NK-92 treated with Interleukin-12 subunit alpha and Interleukin-12 subunit beta, amount 100 ng/mL, for 24 hours (cell line): ENCODE data around the gene ERO1B.

Experiments
- DNase-seq: peaks from one replicate; lab custom pipeline; 2025; lab: John Stamatoyannopoulos, UW

Gene ERO1B

DNA sequence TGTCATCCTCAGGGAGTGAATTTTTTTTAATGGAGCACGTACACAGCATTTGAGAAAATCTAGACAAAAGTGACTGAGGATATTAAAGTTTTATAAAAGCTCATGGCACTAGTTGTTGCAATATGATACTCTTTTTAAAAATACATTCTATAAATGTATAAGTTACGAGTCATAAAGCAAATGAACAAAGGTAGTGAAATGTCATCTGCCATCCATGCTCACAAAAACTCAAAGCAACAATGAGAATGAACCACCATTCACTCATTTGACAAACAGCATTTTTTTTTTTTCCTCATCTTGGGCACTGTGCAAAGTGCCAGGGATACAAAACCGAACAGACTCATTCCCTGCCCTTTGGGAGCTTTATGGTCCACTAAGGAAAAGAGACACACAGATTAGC lies 100.7 kb downstream of the ERO1B start:
- DNase-seq: no peak

DNA sequence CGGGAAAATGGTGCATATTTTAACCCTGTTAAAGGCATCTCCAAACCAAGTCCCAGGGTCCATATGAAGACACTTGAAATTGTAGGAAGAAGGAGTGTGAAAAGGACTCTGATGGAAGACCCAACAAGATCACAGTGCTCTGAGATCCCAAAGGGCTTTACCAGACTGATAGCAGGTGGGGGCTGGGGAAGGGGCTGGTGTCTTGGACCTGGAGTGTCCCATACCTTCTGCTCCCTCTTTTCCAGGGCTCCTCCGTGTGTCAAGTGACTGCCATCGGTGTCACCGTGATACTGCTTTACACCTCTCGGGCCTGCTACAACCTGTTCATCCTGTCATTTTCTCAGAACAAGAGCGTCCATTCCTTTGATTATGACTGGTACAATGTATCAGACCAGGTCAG lies 102.1 kb downstream of the ERO1B start:
- no peak for DNase-seq

- DNase-seq: no peak
These were observed 105.1 kb downstream of the ERO1B start for GRCh38 chr1:236176337-236177336.

DNA sequence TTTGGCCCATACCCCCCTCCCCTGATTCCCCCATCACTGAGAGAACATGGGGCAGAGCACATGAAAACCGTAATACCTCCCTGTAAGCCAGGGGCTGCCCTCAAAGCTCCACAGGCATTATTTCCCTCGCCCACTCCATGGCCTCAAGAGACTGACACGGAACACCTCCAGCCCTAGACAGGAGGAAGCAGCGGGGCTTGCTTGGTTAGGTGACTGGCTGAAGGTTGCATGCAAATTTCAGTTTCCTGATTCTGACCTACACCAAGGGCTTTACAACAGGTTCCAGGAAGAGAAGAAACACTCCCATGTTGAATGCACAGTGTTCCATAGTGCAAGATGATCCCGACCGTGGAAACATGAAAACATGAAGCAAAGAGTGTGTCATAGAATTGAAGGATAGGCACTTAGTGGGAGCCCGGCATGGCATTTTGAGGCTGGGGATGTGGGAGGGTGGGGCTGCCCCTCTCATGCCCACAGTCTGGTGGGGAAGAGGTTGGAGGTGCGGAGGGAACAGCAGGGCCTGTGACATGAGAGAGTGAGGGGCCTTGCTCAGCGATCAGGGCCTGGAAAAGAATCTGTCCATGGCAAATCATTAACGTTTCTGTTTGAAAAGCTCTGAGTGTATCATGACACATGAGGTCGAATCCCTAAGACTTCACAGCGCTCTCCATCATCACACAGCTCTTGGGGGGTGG lies 106.0 kb downstream of the ERO1B start:
- DNase-seq: no peak

DNA sequence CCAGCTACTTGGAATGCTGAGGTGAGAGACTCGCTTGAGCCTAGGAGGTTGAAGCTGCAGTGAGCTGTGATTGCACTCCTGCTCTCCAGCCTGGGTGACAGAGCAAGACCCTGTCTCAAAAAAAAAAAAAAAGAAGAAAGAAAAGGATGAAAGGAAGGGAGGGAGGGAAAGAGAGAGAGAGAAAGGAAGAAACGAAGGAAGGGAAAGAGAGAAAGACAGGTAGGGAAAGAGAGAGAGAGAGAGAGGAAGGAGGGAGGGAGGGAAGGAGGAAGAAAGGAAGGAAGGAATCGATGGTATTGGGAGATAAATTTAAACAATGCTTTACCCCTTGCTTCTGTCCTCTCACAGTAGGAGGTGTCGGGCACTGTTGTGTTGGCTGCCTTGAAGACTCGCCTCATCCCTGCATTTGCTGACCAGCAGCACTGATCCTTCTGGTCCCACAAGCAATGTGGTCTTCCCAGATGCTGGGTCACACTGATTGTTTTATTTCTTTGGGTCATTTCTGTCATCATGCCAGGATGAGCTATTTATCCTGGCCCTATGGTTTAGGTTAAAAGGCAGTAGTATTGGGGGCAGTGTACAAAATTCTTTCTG lies 108.5 kb downstream of the ERO1B start:
- no peak for DNase-seq

DNA sequence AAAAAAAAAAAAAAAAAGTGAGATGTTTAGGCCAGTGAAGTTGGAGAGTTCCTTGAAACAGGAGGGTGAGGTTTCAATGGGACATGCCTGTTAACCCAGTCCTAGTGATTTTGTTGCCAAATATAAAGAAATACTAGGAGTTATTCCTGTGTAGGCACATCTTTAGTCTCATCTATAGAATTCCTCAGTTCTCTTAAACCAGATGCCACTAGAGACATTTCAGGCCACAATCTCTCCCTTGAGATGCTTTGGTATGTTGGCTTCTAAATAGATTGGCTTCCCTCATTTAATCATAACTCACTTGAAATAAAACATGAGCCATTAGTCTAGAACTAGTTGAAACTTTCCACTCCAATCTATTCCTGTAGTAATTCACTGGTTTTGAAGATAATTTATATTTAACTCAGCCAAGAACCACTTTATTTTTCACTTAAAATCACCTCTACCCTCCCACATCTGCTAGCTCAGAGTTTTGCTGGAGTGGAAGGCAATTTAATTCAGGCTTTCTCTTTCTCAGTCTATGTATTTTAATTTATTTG lies 109.6 kb downstream of the ERO1B start:
- DNase-seq: no peak

DNA sequence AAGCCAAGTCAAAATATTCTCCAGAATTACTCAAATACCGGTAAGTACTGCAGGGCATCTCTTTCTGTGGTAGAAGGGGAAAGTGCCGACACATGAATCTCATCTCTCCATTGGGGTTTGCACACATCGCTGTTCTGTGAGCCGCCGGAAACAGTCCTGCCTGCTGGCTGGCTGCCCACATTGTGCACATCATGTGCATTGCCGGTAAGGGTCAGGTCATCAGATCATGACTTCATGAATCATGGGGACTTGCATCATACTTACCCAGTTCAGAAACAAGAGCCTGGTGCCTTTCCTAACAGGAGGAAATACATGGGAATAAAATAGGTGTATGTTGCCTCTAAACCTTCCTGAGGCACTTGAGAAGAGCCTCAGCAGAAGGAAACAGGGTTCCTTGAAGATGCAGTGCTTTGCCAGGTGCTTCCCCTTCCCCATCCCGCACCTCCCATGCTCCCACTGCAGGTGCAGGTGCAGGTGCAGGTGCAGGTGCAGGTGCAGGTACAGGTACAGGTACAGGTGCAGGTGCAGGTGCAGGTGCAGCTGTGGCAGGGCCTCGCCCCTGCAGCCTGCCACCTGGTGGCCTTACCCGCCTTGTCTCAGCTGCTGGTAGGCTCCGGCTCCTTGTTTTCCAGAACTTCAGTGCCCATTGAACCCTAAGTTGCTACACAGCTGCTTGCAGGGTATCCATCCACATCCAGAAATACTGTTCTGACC lies 112.9 kb downstream of the ERO1B start:
- DNase-seq: no peak

- no peak for DNase-seq
These were observed 114.2 kb downstream of the ERO1B start for GRCh38 chr1:236167578-236167977.

DNA sequence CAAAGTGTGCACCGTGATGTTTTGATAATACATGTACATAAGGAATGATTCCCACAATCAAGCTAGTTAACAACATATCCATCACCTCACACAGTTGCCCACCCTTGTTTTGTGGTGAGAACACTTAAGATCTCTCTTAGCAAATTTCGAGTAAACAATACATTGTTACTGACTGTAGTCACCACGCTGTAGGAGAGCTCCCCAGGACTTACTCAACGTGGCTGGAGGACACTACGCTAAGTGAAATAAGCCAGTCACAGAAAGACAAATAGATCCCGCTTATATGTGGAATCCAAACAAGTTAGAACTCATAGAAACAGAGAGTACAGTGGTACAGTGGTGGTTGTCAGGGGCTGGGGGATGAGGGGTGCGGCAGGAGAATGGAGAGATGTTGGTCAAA lies 114.6 kb downstream of the ERO1B start:
- no peak for DNase-seq

- no peak for DNase-seq
These were observed 115.7 kb downstream of the ERO1B start for GRCh38 chr1:236166041-236166440.
